Nucleus accumbens (tissue), 56 donors: ENCODE measurements around the gene FBXO30.

Experiments
- DNase-seq, 56 donors: peaks; one replicate each; lab custom pipeline; 2025; lab: John Stamatoyannopoulos, UW

Gene FBXO30

DNA sequence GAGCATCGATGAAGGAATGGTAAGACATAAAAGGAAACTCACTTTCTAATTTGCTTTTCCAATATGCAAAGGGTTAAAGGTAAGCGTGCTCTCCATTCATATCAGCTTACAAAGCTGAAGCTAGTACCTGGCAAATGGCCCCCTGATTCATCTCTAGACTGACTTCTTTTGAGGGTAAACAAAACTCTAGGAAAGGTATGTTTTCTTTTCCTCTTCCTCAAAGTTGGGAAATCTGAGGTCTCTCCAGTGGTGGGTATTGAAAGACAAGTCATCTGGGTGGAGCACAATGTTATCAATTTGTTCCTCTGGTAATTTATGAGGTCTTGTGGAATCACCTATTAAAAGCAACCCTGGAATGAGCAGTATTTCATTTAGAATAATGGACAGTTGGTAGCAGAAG, 7.9 kb upstream of the FBXO30 start:
- DNase-seq = no peak

DNA sequence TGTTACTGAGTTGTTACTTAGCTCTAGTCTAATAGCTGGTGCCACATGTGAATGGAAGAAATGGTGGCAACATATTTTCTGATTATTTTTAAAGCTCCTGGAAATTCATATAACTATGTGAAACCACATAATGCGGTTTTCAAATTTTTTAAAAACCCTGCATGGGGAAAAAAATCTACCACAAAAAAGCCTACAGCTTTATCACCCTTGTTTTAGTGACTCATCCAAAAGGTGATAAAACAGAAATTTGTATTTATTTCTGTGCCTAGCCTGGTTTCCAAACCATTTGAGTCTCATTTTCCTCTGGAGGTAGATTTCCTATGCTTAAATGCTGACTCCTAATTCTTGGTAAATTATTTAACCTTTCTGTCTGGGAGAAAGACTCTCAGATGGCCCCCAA, 5.4 kb upstream of the FBXO30 start:
- DNase-seq = no peak

DNA sequence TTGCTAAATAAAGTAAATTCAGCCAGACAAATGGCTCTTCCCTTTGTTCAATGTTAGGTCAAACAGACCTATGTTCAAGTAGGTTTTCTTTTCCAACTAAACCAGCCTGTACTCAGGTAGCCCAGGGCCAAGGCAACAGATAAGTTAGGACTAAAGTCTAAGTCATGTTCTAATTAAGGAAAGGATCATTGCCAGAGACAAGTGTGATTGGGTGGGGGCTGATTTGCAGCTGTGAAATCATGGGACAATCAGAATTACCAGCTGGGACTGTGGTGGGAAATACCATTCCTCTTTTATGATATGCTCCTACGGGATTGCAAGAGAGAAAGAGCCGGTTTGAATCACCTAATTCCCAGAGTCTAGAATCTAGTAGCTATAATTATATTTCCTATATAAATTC, 4.2 kb upstream of the FBXO30 start:
- DNase-seq = no peak

DNA sequence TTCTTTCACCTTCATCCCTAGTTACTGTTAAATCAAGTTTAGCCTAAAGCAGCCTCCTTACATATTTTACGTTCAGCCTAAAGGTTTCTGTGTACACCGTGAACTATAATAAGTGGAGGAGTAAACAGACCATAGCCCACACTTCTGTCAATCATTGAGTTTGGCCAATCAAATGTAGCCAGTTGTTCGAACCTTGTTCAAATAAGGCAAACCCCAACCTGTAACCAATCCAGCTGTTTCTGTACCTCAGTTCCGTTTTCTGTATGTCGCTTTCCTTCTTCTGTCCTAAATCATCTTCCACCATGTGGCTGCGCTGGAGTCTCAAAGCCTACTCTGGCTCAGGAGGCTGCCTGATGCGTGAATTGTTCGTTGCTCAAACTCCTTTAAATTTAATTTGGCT, 1.8 kb upstream of the FBXO30 start:
- DNase-seq = no peak

DNA sequence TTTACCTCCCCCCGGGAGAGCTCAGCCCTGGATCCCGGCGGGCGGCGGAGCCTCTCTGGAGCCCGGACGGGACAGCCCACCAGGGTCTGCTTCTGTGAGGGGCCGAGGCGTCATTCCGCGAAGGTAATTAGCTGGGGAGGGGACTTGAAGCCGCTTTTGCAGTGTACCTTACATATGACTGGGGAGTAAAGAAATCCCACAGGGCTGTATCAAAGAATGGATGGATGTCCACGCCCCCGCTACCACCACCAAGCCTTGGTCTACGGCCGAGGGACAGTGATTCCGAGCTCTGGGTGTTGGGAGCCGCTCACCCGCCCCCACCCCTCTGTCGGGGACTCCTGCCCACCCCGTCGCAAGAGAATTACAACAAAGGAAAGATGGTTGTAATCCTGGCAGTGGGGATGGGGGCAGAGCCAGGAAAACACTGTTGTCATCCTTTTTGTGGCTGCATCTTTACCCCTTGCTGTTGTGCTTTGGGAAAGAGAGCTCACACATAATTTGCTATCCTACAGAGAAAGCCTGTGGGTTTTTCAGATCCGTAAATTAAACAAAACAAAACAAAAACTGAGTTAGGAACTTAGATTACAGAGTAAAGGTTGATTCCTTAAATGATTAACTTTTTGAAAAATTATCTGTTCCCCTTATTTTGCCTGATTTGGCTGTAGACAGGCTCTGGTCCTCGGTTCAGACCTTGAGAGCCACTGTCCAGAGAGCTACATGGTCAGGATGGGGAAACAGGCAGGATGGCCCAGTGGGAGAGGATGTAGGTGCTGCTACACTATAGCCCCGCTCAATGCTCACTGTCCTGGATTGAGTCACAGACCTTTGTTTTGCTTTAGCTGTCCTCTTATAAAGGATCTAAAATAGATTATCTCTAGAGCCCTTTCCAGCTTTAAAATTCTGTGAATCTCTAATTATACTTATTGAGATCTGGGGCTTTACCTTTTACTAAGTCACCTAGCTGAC, 997 bp upstream of the FBXO30 start:
- DNase-seq = peak in 24 of 56 donors; percentile 9 to 77 (median 42)

DNA sequence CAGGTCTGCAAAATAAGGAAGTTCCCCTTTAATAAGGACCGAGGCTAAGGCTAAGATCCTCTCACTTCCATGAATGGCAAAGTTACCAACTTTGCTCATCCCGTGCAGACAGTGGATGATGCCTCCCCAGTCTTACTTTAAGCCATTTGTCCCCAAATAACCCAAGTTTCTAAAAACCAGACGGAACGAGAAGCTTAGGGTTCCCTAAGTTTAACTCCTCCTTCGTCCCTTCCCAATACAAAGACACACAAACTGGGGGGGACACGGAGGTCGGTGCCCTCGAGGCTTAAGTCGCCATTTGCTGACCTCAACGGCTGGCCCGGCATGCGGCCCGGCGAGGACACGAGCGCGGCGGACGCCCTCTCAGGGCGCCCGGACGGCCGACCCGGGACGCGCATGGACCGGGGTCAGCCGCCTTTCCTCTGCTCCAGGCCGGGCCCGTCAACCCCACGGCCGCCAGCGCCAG, 527 bp downstream of the FBXO30 start:
- DNase-seq = peak in 24 of 56 donors; percentile 3 to 60 (median 41)

DNA sequence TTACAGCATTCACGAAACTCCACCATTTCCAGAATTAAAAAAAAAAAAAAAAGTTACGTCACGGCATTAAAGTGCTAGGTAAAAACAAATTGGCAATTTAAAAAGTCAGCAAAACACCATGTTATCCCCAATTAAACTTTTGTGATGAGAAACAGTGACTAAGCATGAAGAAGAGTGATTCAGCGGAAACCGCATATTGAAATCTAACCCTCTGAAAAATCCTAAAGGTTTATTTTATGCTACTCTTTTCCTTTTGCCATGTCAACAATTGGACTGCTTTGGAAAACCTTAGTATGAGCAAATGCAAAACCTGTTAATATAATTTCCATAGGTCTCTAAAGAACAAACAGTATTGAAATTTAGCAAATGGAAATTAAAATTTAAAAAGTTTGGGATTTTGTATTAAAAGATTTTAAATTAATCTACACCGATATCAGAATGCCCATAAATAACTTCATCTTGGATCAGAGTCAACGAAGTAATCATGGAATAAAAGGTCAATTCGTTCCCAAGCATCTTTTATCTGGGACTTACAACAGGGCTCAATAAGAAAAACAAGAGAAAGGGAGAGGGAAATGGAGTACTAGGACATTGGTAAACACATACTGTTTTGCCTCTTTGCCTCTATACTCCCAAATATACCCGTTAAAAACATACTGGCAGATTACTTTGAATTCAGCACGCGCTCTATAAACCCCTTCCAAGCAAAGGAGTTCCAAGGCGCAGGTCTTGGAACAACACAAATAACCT, 1.1 kb downstream of the FBXO30 start:
- DNase-seq = peak in 1 of 56 donors; percentile 6

DNA sequence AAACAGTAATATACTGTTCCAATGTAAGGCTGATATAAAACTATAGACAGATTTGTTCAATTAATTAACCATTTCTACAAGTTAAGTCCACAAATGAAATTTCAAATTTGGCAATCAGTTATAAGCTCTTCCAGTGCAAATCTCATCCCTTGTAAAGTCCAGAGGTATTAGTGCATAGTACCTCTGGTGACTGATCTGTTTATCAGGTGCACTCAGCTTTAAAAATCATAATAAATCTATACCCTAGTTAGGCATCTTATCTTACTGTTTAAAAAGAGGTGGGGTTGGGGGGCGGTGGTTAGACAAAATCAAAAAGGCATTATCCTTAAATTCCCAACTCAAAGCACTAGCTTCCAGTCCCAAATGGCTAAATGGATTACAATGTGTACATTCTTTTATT, 2.9 kb downstream of the FBXO30 start:
- DNase-seq = no peak

DNA sequence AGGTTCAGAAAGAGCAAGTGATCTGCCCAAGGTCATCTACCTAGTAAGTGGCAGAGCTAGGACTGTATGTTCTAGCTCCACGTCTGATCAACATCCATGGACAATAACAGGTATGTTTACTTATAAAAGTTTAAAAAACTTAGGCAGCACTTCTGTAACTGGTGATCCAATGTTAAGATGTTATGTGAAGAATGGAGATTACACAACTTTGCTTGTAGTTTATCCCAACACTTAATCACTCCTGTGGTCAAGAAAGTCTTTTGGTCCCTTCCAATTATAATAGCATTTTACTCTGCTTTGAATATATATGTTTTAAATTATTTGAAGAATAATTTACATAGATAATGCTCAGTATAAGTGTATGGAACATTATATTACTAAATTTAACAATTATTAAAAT, 4.8 kb downstream of the FBXO30 start:
- no peak for DNase-seq

DNA sequence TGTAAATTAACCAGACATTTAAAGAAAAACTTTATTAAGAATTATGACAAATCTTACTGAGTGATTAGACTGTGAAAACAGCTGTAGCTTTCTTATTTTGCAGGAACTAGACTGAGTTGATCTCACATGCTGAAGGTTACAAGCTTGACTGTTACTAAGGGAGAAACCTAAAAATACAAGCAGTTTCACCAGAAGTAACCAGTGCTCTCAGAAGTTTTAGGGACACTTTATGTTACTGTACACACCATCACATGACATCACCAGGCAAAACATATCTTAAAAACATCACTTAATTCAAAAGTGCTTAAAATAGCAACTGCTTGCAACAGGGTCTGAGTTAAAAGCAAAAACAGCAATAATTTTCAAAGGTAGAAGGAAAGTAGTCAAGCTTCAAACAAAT, 5.4 kb downstream of the FBXO30 start:
- DNase-seq = no peak

DNA sequence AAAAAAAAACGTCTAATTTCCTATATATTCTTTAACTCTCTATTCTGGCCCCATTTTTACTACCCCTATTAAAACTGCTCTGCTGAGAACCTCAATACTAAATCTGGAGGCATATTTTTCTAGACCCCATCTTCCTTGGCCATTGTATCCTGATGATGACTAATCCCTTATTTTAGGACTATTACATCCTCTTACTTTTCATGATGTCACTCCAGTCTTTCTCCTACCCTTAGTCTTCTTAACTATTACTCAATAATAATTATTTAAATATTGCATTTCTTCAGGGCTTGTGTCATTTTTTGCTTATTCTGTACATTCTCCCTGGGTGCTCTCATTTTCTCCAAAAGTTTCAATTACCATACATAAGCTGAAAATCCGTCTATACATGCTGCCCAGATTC, 6.4 kb downstream of the FBXO30 start:
- no peak for DNase-seq

DNA sequence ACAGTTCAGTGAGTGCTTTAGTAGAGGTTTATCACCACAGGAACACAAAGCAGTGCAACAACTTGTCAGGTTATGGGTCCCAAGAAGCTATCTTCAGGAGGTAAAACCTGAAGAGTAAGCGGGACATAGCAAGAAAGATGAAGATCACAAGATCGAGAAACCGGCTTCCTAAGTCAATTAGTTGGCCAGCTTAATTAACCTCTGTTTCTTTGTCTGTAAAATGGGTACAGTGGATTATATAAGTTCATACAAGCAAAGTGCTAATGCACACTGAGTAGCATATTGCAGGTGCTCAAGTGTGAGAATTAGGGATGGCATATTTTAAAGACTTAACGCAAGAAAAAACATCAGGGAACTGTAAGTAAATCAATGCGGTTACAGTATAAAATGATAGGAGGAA, 12.5 kb downstream of the FBXO30 start:
- DNase-seq = no peak

DNA sequence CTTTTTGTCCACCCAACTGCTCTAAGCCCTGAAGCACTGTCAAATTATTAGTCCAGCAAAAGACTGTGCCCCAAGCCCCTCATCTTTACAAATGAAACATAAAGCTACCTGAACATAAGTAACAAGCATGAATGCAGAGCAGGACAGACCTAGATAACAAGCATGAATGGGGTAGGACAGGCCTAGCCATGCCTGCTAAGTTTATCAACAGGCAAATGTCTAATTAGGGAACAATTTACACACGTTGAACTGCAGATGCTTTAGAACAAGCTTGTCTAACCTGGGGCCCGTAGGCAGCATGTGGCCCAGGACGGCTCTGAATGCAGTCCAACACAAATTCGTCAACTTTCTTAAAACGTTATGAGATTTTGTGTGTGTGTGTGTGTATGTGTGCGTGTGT, 13.6 kb downstream of the FBXO30 start:
- DNase-seq = no peak

DNA sequence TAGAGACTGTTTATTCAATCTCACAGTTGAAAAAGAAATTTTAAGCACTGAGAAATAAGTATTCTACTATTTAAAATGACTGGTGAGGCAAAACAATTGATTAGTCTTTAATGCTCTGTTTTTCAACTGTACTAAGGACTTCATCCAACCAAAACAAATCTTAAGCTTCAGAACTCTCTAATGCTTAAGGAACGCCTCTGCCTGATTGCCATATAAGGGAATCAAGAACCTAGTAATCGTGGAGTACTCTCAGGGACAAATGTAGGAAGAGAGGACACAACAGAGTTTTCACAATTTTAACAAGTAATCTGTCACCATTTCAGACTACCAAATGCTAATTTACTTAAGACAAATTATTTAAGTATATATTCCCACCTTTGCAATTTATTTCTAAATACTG, 16.1 kb downstream of the FBXO30 start:
- no peak for DNase-seq

DNA sequence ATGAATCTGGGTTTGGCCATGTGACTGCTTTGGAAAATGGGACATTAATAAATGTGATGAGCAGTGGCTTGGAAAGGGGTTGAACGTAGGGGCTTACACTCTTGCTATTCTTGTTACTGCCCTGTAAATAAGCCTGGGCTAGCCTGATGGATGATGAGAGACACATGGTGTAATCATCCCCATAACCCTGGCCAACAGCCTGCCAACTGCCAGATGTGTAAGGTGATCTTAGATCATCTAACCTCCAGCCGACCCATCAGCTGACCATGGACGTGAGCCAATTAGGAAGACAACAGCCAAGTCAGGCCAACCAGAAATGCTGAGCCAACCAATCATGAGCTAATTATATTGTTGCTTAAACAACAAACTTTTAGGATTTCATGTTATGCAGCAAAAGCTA, 25.2 kb downstream of the FBXO30 start:
- no peak for DNase-seq

DNA sequence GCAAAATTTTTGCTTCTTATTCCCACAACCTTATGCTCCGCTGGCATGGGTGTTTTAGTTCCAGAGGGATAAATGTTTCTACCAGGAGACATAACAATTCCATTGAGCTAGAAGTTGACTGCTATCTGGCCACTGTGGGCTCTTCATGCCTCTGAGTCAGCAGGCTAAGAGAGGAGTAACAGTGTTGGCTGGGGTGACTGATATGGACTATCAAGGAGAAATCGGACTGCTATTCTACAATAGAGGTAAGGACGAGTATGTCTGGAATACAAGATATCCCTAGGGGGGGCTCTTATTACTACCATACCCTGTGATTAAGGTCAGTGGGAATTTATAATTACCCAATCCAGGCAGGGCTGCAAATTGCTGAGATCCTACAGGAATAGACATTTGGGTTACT, 26.9 kb downstream of the FBXO30 start:
- no peak for DNase-seq

DNA sequence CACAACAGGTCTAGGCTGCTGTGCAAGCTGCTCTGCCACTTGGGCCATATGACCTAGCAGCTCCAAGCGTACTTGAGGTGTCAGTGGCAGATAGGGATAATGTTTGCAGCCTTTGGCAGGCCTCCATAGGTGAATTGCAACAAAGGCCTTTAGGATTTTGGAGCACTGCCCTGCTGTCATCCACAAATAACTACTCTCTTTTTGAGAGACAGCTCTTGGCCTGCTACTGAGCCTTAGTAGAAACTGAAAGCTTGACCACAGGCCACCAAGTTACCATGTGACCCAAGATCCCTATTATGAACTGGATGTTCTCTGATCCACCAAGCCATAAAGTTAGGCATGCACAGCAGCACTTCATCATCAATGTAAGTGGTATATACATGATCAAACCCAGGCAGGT, 29.9 kb downstream of the FBXO30 start:
- DNase-seq = no peak

DNA sequence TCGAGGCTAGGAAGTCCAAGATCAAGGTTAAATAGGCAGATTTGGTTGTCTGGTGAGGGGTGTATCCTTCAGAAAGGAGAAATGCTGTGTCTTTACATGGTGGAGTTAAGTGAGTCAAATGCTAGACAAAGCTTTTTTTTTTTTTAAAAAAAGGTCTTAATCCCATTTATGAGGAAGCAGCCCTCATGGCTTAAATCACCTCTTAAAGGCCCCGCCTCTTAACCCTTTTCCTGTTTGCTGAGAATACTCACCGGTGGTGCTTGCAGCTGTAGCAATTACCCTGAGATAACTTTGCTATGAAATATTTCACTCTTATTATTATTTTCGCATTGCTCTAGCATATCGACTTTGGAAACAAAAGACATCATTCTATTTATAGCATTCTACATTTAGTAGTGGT, 30.8 kb downstream of the FBXO30 start:
- no peak for DNase-seq

DNA sequence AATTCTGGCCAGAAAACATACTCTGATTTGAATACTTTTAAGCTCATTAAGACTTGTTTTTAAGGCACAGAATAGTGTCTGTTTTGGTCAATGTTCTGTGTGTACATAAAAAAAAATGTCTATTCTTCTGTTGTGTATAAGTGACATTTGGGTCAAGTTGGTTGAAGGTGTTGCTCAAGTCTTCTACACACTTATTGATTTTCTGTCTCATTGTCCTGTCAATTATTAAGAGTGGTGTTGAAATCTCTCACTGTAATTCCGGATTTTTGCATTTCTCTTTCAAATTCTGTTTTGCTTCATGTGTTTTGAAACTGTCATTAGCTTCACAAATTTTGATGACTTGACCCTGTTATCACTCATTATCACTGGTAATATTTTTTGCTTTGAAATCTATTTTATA, 41.7 kb downstream of the FBXO30 start:
- DNase-seq = no peak

DNA sequence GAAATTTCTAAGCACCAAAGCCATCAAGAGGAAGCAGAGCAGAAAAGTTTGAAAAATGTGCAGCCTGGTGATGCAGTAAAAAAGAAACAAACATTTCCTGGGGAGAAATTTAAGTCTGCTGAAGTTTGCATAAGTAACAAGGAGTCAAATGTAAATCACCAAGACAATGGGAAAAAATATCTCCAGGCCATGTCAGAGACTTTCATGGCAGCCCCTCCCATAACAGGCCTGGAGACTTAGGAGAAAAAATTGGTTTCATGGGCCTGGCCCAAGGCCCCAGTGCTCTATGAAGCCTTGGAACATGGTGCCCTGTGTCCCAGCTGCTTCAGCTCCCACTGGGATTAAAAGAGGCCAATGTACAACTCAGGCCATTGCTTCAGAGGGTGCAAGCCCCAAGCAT, 49.1 kb downstream of the FBXO30 start:
- DNase-seq = no peak

DNA sequence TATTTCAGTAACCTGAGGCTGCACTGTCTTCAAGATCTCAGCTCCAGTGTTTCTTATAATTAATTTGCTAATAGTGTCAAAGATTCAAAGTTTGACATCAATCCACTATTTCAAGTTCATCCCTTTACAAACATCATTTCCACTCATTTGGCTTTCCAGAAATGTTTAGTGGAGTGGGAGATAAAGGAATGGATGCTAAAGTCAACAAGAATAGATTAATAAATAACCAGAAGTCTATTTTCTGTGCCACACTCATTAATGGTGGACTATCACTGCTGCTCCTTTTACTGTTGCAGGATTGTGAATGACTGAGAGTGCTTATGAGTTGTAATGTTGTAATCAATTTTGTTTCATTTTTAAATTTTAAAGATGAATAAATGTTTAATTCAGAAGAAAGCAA, 50.9 kb downstream of the FBXO30 start:
- DNase-seq = no peak

DNA sequence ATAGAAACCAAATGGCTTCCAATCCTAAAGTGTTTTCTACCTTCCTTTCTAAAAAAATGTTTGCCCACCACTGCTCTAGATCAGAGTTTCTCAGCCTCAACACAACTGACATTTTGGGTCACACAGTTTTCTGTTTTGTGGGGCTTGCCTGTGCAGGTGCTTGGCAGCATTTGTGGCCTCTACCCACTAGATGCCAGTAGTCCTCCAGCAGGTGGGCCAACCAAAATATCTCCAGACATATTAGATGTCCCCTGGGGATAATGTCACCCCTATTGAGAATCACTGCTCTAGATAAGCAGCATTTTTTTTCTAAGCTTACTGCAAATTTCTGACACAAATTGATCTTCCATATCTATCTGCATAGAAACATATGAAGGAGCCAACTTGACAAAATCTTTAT, 53.0 kb downstream of the FBXO30 start:
- no peak for DNase-seq
